IMR-90 (cell line): ENCODE measurements around the gene FBXL13. TPM values are rescaled to one million over a fixed set of nuclear protein-coding genes. Genes with fewer than 3 reads are reported as not detected.

Experiments used
- ATAC-seq: fragments of 200-7000 bp; cut with Tn5 transposase; 2 replicates; pipeline ENCODE4 v1.9.1; 2020; ENCODE audit warnings: low read depth, mild to moderate bottlenecking, moderate library complexity
- BruUV-seq: library from RNA; stranded (reverse); fragments of 400-500 nt; replicated peaks from 2 replicates; lab custom pipeline; 2021; lab: Mats Ljungman, UMichigan
- CTCF ChIA-PET: fragments of 300-600 bp; formaldehyde crosslinking; extraction: SDS; loops from one replicate; lab custom pipeline; 2021; ENCODE audit warnings: antibody characterized with exemption; lab: Yijun Ruan, JAX
- POLR2A ChIA-PET: fragments of 300-600 bp; sonication (Branson Sonifier 250); formaldehyde crosslinking; loops from one replicate; lab custom pipeline; 2022; ENCODE audit warnings: antibody characterized with exemption; ENCODE audit not compliant: unreplicated experiment; lab: Charles Lee
- DNase-seq: peaks from one replicate; pipeline ENCODE4 v3.0.0; 2013
- H2AFZ ChIP-seq: replicated peaks from 2 replicates; pipeline ENCODE3; 2013; ENCODE audit warnings: low read length, mild to moderate bottlenecking; ENCODE audit not compliant: poor library complexity
- H2AK5ac ChIP-seq: 2 replicates; pipeline ENCODE4 v1.6.1; 2013; ENCODE audit warnings: low read depth, low read length, inconsistent platforms
- H2AK9ac ChIP-seq: replicated peaks from 2 replicates; pipeline ENCODE3; 2013; ENCODE audit warnings: mild to moderate bottlenecking, low read depth, low read length, moderate library complexity; ENCODE audit not compliant: poor library complexity
- H2BK120ac ChIP-seq: 2 replicates; pipeline ENCODE4 v1.6.1; 2013; ENCODE audit warnings: low read depth, low read length, inconsistent platforms
- H2BK15ac ChIP-seq: 3 replicates; pipeline ENCODE4 v1.6.1; 2013; ENCODE audit warnings: low read depth, low read length, inconsistent platforms
- H2BK20ac ChIP-seq: 2 replicates; pipeline ENCODE4 v1.6.1; 2013; ENCODE audit warnings: low read depth, mild to moderate bottlenecking, inconsistent platforms, low read length, moderate library complexity
- H2BK5ac ChIP-seq: 2 replicates; pipeline ENCODE4 v1.6.1; 2013; ENCODE audit warnings: mild to moderate bottlenecking, low read depth, low read length, inconsistent platforms; ENCODE audit not compliant: poor library complexity, severe bottlenecking
- H3K14ac ChIP-seq: replicated peaks from 2 replicates; pipeline ENCODE4 v1.6.1; 2013; ENCODE audit warnings: low read depth, low read length, inconsistent platforms
- H3K18ac ChIP-seq: 2 replicates; pipeline ENCODE4 v1.6.1; 2013; ENCODE audit warnings: low read depth, low read length, control low read depth
- H3K23ac ChIP-seq: 2 replicates; pipeline ENCODE4 v1.6.1; 2013; ENCODE audit warnings: low read depth, low read length, inconsistent platforms
- H3K27ac ChIP-seq: 2 replicates; pipeline ENCODE4 v1.5.1; 2013; ENCODE audit warnings: mild to moderate bottlenecking, control low read depth, low read length; ENCODE audit not compliant: insufficient read depth
- H3K27me3 ChIP-seq: 2 replicates; pipeline ENCODE4 v1.6.1; 2013; ENCODE audit warnings: low read length; ENCODE audit not compliant: control insufficient read depth, insufficient read depth
- H3K36me3 ChIP-seq: 2 replicates; pipeline ENCODE4 v1.6.1; 2013; ENCODE audit warnings: low read length, mixed read lengths; ENCODE audit not compliant: control insufficient read depth, insufficient read depth
- H3K4ac ChIP-seq: 2 replicates; pipeline ENCODE4 v1.6.1; 2013; ENCODE audit warnings: low read depth, low read length, inconsistent platforms
- H3K4me1 ChIP-seq: 2 replicates; pipeline ENCODE4 v1.6.1; 2013; ENCODE audit warnings: low read length, mixed read lengths; ENCODE audit not compliant: control insufficient read depth, insufficient read depth
- H3K4me2 ChIP-seq: 2 replicates; pipeline ENCODE4 v1.6.1; 2013; ENCODE audit warnings: low read depth, mild to moderate bottlenecking, control low read depth, low read length, moderate library complexity
- H3K4me3 ChIP-seq: 2 replicates; pipeline ENCODE4 v1.5.1; 2013; ENCODE audit warnings: low read depth, mild to moderate bottlenecking, control low read depth, low read length, moderate library complexity; ENCODE audit not compliant: insufficient read depth
- H3K56ac ChIP-seq: 2 replicates; pipeline ENCODE4 v1.6.1; 2013; ENCODE audit warnings: low read length, inconsistent platforms; ENCODE audit not compliant: insufficient read depth; ENCODE audit errors: extremely low read depth
- H3K79me1 ChIP-seq, 2 experiments: 2 replicates each; pipeline ENCODE4 v1.6.1; 2013; ENCODE audit warnings: low read length in 2 of 2, inconsistent platforms in 1 of 2, low read depth in 1 of 2
- H3K9ac ChIP-seq: 2 replicates; pipeline ENCODE4 v1.6.1; 2013; ENCODE audit warnings: low read depth, low read length, control low read depth
- H3K9me1 ChIP-seq: 2 replicates; pipeline ENCODE4 v1.6.1; 2013; ENCODE audit warnings: low read length, inconsistent platforms; ENCODE audit not compliant: insufficient read depth
- H3K9me3 ChIP-seq: 2 replicates; pipeline ENCODE4 v1.6.1; 2013; ENCODE audit warnings: low read length; ENCODE audit not compliant: control insufficient read depth, insufficient read depth
- H4K20me1 ChIP-seq: 2 replicates; pipeline ENCODE4 v1.6.1; 2013; ENCODE audit warnings: low read length, inconsistent platforms; ENCODE audit not compliant: insufficient read depth
- H4K5ac ChIP-seq: 2 replicates; pipeline ENCODE4 v1.6.1; 2013; ENCODE audit warnings: mild to moderate bottlenecking, low read depth, low read length, control low read depth
- H4K8ac ChIP-seq, 2 experiments: 2 replicates each; pipeline ENCODE4 v1.6.1; 2013; ENCODE audit warnings: low read depth in 2 of 2, low read length in 2 of 2, control low read depth in 1 of 2, inconsistent platforms in 1 of 2
- H4K91ac ChIP-seq: 2 replicates; pipeline ENCODE4 v1.6.1; 2013; ENCODE audit warnings: low read depth, low read length, inconsistent platforms; ENCODE audit not compliant: insufficient read depth
- RAD21 ChIP-seq: IDR thresholded peaks from 2 replicates; pipeline ENCODE4 v1.6.1; 2012; ENCODE audit warnings: low read length, improper control_type of control experiment
- WGBS, 2 experiments: methylation state at CpG; one replicate each; pipeline versions ENCODE4 v1.1.5 to v1.1.7; 2013; ENCODE audit warnings: missing lambda C conversion rate in 2 of 2; ENCODE audit not compliant: insufficient read length in 1 of 2; ENCODE audit errors: extremely low coverage in 2 of 2; 5-methylcytosine and 5-hydroxymethylcytosine counted together
- dilution Hi-C: fragments of 300-500 bp; cut with HindIII; formaldehyde crosslinking; loops from one replicate; pipeline ENCODE4 v1.14.3; 2018; ENCODE audit warnings: low sequenced_read_pairs; ENCODE audit not compliant: unreplicated experiment
- in situ Hi-C: fragments of 300-500 bp; cut with MboI; formaldehyde crosslinking; loops from 3 replicates; pipeline ENCODE4 v1.14.3; 2019; ENCODE audit warnings: low sequenced_read_pairs, inconsistent platforms, mixed read lengths
- intact Hi-C: fragments of 100-400 bp; cut with micrococcal nuclease; formaldehyde crosslinking; loops from 2 replicates; pipeline ENCODE4 v1.10.0; 2022
- polyA plus RNA-seq, 3 experiments: library from polyadenylated mRNA; depleted of rRNA; stranded (reverse); fragments of >200 nt; gene quantifications; 2 replicates each; pipeline ENCODE4 v1.2.3, GENCODE V29; 2012; ENCODE audit warnings: low replicate concordance in 1 of 3
- total RNA-seq: library from RNA; depleted of rRNA; stranded (reverse); fragments of >200 nt; gene quantifications from 2 replicates; pipeline ENCODE4 v1.2.3, GENCODE V29; 2012

FBXL13 gene
- total and polyA plus RNA-seq, 2 of the 4 experiments (the other 2 are of a cell fraction): 0.24 to 0.36 TPM

GRCh38 chr7:103080923-103081322 lies 6.3 kb upstream of the FBXL13 start:
- no peak overlapping the region for H3K9ac ChIP-seq
- no peak overlapping the region for H2AK9ac ChIP-seq
- no peak overlapping the region for H3K4ac ChIP-seq
- H2BK15ac ChIP-seq: no peak overlapping the region
- no peak overlapping the region for H4K91ac ChIP-seq
- H3K9me3 ChIP-seq: no peaks in the 10 kb centered on the region
- no peak for ATAC-seq
- no peak overlapping the region for H3K27ac ChIP-seq
- DNase-seq: no peak
- no peak overlapping the region for H3K23ac ChIP-seq
- no peak overlapping the region for H2AFZ ChIP-seq
- 0 out of 2 replicates have a peak, but pooled peaks cover 1% of the 10 kb centered on the region for H3K36me3 ChIP-seq
- intact Hi-C loops: no loop called here
- H4K20me1 ChIP-seq: no peaks in the 10 kb centered on the region
- no peaks in the 10 kb centered on the region for H3K27me3 ChIP-seq
- H2AK5ac ChIP-seq: no peak overlapping the region
- no CpG with 5 or more reads among the region's 2 CpGs for WGBS, 2 experiments
- no TSS peak for BruUV-seq
- in situ Hi-C loops: no loop called here
- dilution Hi-C loops: no loop called here
- no peak overlapping the region for H2BK120ac ChIP-seq
- no peak overlapping the region for H3K14ac ChIP-seq
- H2BK5ac ChIP-seq: no peak overlapping the region
- H4K5ac ChIP-seq: no peak overlapping the region
- no peak overlapping the region for H2BK20ac ChIP-seq
- ChIA-PET POLR2A (no interaction called here), CTCF (no interaction called here)
- no peak overlapping the region for H4K8ac ChIP-seq
- no peak overlapping the region for H3K4me2 ChIP-seq
- H3K4me1 ChIP-seq: no peaks in the 10 kb centered on the region
- peaks cover 18 to 59% of the 10 kb centered on the region in 2 experiments for H3K79me1 ChIP-seq
- peaks cover 3% of the 10 kb centered on the region; the same call in 1 of the 2 replicates for H3K9me1 ChIP-seq
- H3K4me3 ChIP-seq: no peak overlapping the region
- no peak for TF ChIP-seq RAD21
- H3K18ac ChIP-seq: no peak overlapping the region
- no peak overlapping the region for H3K56ac ChIP-seq
